Mucosa of descending colon (tissue), 3 donors: ENCODE results near the gene PRPF39. TPM values are rescaled to one million over a fixed set of nuclear protein-coding genes. Genes with fewer than 3 reads are reported as not detected.

ENCODE experiments used
- ATAC-seq: fragments of 200-7000 bp; cut with Tn5 transposase; one replicate; pipeline ENCODE4 v1.9.1; 2020; ENCODE audit warnings: mild to moderate bottlenecking, moderate library complexity
- DNase-seq, 3 donors: peaks; one replicate each; pipeline ENCODE4 v3.0.0-alpha.2; 2020
- H3K36me3 ChIP-seq: fragments of 200-600 bp; one replicate; pipeline ENCODE4 v1.8.0; 2021; ENCODE audit warnings: low read depth, mild to moderate bottlenecking
- H3K4me1 ChIP-seq: fragments of 200-600 bp; one replicate; pipeline ENCODE4 v1.8.0; 2021; ENCODE audit warnings: low read depth, mild to moderate bottlenecking
- H3K4me3 ChIP-seq: fragments of 200-600 bp; one replicate; pipeline ENCODE4 v1.8.0; 2021; ENCODE audit warnings: mild to moderate bottlenecking
- H3K9me3 ChIP-seq: fragments of 200-600 bp; one replicate; pipeline ENCODE4 v1.8.0; 2021; ENCODE audit warnings: mild to moderate bottlenecking
- intact Hi-C, 2 donors: fragments of 100-400 bp; cut with DNase I in 1 of 2; cut with micrococcal nuclease in 1 of 2; formaldehyde crosslinking; loops; one replicate each; pipeline versions ENCODE4 v1.11.0 to v1.11.1; 2022; cut with DNase I, micrococcal nuclease
- total RNA-seq, 3 donors: library from RNA; stranded (reverse); fragmentation: NEBNext Ultra II Directional in 2 of 3; extraction: Animal tissue kit (Norgen Biotek cat#: 25700) in 2 of 3; gene quantifications; one replicate each; pipeline versions ENCODE4 v1.2.1 to v1.2.4, GENCODE V29; 2021 to 2023
- TF ChIP-seq, protein P1 (sequence below): fragments of 200-600 bp; IDR thresholded peaks from one replicate; pipeline ENCODE4 v1.8.0; 2022; ENCODE audit warnings: antibody characterized with exemption, mild to moderate bottlenecking
- donor health status: DM: no; HTN: no; CAD: no; lungs with moderate emphysema.
- donor health status: DM: no; HTN: no; CAD: no.
- donor health status: DM: no; HTN: yes; CAD: no.

PRPF39 gene
- total RNA-seq, 3 donors from 2014 or later, result 25.9 to 38.4 (median 35.4) TPM

DNA sequence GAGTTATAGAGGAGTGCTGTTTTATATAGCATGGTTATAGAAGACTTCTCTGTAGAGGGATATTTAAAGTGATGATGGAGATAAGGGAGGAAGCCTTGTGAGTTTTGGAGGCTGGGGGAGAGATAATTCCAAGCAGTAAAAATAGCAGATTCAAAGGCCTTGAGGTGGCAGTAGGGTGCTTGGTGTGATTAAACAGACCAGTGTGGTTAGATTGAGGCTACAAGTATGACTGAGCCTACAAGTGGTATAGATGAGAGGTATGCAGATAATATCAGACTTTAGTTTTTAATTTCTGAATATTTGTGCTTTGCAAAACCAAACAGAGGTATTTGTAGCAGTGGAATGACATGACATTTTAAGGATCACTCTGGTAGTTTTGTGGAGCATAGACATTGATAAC is 72.2 kb downstream of the PRPF39 start:
- TF ChIP-seq, protein P1, sequence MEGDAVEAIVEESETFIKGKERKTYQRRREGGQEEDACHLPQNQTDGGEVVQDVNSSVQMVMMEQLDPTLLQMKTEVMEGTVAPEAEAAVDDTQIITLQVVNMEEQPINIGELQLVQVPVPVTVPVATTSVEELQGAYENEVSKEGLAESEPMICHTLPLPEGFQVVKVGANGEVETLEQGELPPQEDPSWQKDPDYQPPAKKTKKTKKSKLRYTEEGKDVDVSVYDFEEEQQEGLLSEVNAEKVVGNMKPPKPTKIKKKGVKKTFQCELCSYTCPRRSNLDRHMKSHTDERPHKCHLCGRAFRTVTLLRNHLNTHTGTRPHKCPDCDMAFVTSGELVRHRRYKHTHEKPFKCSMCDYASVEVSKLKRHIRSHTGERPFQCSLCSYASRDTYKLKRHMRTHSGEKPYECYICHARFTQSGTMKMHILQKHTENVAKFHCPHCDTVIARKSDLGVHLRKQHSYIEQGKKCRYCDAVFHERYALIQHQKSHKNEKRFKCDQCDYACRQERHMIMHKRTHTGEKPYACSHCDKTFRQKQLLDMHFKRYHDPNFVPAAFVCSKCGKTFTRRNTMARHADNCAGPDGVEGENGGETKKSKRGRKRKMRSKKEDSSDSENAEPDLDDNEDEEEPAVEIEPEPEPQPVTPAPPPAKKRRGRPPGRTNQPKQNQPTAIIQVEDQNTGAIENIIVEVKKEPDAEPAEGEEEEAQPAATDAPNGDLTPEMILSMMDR, result no peak
- no peak for ATAC-seq
- H3K4me1 ChIP-seq, result no peaks in the 10 kb centered on the region
- intact Hi-C loops, result no loop called here
- DNase-seq, result no peak
- H3K9me3 ChIP-seq, result no peaks in the 10 kb centered on the region
- no peaks in the 10 kb centered on the region for H3K36me3 ChIP-seq
- no peak overlapping the region for H3K4me3 ChIP-seq

Other genes with a start within 250 kb of the PRPF39 start
- gene KLHL28, start 122.2 kb upstream of the PRPF39 start, total RNA-seq, result 10 to 100 TPM; 16.1 to 19.5 (median 19.3) TPM
- 10 to 100 TPM; 13.2 to 17.0 (median 14.8) TPM for gene TOGARAM1, start 121.9 kb upstream of the PRPF39 start, total RNA-seq
- gene FKBP3, start 50.4 kb downstream of the PRPF39 start, total RNA-seq, result 10 to 100 TPM; 46.2 to 51.7 (median 46.2) TPM
- gene FANCM, start 51.8 kb downstream of the PRPF39 start, total RNA-seq, result 1 to 10 TPM; 3.2 to 5.7 (median 3.6) TPM
- gene MIS18BP1, start 169.1 kb downstream of the PRPF39 start, total RNA-seq, result 10 to 100 TPM; 20.4 to 27.7 (median 22.1) TPM